GM18873 (cell line): ENCODE measurements around the gene DTWD1.
"Not testable (repeated sequence)": the region's sequence is repeated elsewhere in the genome, so short reads cannot be mapped to it uniquely, and the experiment has no call there.

Experiments
- ATAC-seq: cut with Tn5 transposase; IDR thresholded peaks from one replicate; pipeline ENCODE4 v1.9.1; 2021; ENCODE audit warnings: mild to moderate bottlenecking, moderate library complexity, moderate number of reproducible peaks; ENCODE audit not compliant: unreplicated experiment, low FRiP score

DTWD1 gene

GRCh38 chr15:49645277-49645676, 24.4 kb downstream of the DTWD1 start:
- ATAC-seq, result no peak

DNA sequence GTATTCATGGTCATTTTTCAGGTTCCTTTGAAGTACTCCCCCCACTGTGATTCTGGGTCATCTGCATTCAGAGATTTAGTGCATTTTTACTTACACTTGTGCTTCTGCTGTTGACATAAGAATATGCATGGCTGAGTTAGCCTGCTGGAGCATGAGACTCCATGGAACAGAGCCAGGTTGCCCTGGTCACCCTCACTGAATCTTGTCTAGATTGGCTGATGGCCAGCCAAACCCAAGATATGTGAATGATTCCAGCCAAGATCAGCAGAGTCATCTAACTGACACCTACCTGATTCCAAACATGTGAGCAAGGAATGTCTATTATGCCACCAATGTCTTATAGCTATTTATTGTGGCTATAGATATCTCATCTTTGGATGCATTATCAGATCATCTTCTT, 25.1 kb downstream of the DTWD1 start:
- ATAC-seq, result no peak

- ATAC-seq, result no peak
Measured at GRCh38 chr15:49646891-49647290, 26.0 kb downstream of the DTWD1 start.

DNA sequence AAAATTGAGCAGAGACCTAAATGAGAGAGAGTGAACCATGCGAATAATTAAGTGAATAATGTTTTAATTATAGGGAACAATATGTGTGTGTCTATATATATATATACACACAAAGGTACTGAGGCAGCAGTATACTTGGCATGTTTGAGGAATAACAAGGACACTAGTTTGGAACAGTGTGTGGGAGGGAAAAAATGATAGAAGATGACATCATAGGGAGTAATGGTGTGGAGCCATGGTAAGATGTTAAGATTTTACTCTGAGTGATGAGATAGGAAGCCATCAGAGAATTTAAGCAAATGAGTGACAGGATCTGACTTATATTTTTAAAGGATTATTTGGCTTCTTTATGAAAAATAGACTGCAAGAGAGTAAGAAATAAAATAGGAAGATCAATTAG, 29.1 kb downstream of the DTWD1 start:
- ATAC-seq, result no peak

DNA sequence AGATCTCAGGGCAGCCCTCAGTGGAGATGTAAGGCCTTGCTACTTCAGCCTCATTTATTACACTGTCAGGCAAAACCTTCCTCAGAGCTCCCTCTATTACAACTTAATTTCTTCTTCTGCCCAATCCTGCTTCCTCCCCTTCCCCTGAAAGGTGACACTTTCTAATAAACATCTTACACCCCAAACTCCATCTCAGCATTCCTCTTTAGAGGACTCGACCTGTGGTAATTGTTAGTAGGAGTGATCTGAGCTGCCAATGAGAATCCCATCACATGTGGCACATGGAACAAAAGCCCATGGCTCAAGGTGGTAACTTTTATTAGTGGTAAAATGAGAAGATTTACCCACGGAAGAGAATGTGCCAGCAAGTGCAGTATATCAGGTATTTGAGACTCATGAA, 29.8 kb downstream of the DTWD1 start:
- no peak for ATAC-seq

- no peak for ATAC-seq
Measured at GRCh38 chr15:49652922-49653321, 32.1 kb downstream of the DTWD1 start.

GRCh38 chr15:49656734-49657133, 35.9 kb downstream of the DTWD1 start:
- no peak for ATAC-seq

GRCh38 chr15:49664716-49665115, 43.9 kb downstream of the DTWD1 start:
- ATAC-seq, result no peak

- ATAC-seq, result not testable (repeated sequence)
Measured at GRCh38 chr15:49666486-49666885, 45.6 kb downstream of the DTWD1 start.

DNA sequence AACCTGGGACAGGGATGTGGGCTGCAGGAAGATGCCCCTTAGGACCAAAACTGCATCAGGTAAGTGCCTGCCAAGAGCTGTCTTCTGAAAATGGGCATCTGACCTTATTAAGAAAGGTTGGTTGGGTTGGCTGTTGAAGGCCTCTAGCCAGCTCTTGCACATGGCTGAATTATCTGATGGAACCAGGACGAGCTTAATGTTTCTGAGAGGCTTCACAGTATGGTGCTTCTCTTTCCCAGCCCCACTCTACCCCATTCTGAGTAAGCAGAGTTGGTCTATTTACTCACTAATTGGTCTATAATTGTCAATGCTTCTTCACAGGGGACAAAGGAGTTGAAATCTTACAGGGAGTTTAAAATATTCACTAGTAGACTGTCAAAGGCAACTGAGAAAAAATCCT, 48.4 kb downstream of the DTWD1 start:
- ATAC-seq, result no peak

GRCh38 chr15:49673861-49674260, 53.0 kb downstream of the DTWD1 start:
- ATAC-seq, result no peak

GRCh38 chr15:49674370-49674769, 53.5 kb downstream of the DTWD1 start:
- ATAC-seq, result no peak

DNA sequence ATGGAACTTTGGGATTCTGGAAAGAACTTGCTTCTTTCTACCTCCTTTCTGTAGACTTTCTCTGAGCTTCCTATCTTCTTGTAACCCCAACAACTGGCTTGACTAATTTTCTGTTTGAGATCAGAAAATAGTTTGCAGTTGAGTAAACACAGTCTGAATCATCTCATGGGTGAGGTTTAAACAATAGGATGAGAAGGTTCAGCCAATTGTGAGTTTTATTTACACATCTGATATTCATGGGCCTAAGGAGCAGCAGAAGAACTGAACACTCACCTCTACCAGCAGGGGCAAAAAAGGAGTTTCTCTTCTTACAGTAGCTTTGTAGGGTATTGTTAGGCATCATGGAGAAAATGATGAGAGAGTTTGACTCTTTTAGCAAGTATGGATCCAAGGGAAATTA, 54.2 kb downstream of the DTWD1 start:
- ATAC-seq, result no peak

DNA sequence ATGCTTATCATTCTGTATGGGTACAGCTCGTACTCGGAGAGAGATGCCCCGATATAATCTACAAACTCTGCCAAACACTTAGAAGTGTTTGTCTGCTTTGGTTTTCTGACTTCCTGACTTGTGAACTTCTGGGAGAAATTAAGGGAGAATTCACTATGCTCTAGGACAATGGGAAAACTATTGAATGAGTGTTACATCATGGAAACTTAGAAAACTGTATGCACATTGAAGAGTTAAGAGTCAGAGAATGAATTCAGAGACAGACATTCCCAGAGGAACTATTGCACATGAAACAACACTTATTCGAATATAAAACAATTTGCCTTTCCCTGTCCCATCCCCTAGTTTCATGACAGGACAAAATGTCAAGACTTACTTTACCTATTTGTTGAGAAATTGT, 57.8 kb downstream of the DTWD1 start:
- ATAC-seq, result no peak

- ATAC-seq, result no peak
Measured at GRCh38 chr15:49686599-49686998, 65.8 kb downstream of the DTWD1 start.

GRCh38 chr15:49688135-49688790, 67.4 kb downstream of the DTWD1 start:
- no peak for ATAC-seq

- no peak for ATAC-seq
Measured at GRCh38 chr15:49692514-49693090, 71.8 kb downstream of the DTWD1 start.

- ATAC-seq, result no peak
Measured at GRCh38 chr15:49693498-49693897, 72.7 kb downstream of the DTWD1 start.

DNA sequence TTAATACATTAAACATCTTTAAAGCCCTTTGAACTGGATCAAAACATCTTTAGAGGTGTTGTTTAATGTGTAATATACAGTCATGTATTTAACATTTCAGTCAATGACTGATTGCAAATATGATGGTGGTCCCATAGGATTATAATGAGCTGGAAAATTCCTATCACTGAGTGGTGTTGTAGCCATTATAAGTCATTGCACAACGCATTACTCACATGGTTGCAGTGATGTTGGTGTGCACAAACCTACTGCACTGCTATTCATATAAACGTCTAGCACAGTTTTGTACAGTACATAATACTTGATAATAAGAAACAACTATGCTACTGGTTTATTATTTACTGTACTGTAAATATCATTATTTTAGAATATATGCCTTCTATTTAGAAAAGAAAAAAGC, 75.6 kb downstream of the DTWD1 start:
- ATAC-seq, result no peak

- ATAC-seq, result no peak
Measured at GRCh38 chr15:49697121-49697520, 76.3 kb downstream of the DTWD1 start.

DNA sequence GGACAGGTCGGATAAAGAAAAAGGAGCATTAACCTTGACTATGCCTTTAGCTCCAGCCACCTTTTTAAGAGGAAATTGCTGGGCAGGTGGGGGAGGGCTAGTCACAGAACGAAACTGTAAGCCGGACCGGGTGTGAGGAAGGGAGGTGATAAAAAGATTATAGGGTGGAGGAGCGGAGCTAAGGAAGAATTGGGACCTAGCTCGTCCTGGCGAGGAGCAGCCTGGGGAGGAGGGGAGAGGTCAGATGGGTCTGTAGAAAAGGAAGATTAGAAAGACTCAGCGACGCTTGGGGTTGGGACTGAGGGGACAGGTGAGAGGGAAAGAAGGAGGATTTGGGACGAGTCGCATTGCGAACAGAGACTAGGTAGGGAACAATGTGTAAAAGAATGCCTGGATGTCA, 82.1 kb downstream of the DTWD1 start:
- ATAC-seq, result not testable (repeated sequence)
